ENCODE data around the gene MTERF4.

MTERF4 gene

DNA sequence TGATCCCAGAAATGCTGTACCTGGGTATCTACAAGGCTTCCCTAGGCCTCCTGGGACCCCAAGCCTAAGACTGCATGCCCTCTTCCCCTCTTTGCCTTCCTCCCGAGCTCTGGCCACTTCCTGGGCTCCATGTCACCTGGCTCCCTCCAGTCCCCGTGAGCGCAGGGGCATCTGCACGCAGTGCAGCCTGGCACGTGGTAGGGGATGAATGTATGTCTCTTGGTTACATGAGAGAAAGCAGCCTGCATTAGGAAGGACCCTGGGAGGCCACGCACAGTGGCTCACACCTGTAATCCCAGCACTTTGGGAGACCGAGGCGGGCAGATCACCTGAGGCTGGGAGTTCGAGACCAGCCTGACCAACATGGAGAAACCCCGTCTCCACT lies 31.3 kb upstream of the MTERF4 start:
- DNase-seq = no peak

DNA sequence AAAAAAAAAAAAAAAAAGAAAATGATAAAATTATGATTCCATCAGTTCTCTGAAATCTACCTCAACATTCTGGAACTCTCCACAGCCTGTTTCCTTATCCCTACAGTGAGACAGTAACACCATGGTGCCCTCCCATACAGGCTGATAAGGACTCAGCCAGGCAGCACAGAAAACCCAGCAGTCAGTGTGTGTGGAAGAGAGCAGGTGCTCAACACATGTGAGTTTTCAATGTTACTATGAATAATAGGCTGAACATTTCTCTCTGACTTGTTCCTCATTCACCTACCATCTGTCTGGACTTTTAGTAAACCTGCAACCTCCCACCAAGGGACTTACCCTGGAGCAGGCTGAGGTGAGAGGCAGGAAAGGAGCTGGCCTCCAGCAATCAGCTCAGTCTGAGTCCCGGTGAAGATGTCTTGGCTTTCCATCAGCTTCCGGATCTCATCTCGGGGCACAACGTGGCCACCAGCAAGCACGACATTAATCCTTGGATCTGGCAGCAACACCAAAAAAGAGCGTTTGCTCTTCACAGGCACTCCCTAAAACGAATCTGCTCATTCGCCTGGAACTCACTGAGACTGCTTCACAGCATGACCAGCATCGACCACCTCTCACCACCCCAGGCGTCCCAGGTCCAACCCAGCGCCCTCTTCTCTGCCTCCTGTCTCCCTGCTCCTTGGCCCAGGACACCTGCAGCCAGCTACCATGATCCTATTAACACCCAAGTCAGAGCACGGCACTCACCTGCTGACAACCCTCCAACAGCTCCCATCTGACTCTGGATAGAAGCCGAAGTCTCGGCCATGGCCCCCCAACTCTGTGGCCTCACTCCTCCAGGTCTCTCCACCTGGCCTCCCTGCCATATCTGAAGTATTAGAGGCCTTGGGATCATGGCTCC lies 30.7 kb upstream of the MTERF4 start:
- no peak for DNase-seq

GRCh38 chr2:241131531-241131930 lies 29.4 kb upstream of the MTERF4 start:
- no peak for DNase-seq

GRCh38 chr2:241130316-241130715 lies 28.2 kb upstream of the MTERF4 start:
- no peak for DNase-seq

GRCh38 chr2:241129086-241129871 lies 27.2 kb upstream of the MTERF4 start:
- DNase-seq = no peak

- no peak for DNase-seq
Measured at GRCh38 chr2:241128266-241128665, 26.2 kb upstream of the MTERF4 start.

GRCh38 chr2:241126771-241127202 lies 24.7 kb upstream of the MTERF4 start:
- no peak for DNase-seq

- DNase-seq = no peak
Measured at GRCh38 chr2:241126201-241126611, 24.1 kb upstream of the MTERF4 start.

DNA sequence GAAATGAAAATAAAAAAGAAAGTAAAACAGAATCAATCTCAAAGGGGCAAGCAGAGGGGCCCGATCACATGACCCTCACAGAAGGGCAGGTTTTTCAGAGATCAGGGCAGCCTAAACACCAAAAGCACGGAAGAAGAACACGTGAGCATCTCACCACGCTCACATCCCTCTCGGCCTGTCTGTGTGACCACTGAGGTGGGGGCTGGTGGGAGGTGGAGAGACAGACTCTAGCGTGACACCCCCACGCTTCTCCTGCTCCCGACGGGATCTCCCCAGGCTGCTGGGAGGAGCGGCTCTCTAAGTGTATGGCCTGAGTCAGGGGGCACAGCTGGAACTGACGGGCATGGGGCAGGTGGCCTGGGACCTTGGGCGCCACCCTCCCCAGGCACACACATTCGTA lies 23.5 kb upstream of the MTERF4 start:
- no peak for DNase-seq

GRCh38 chr2:241123816-241124536 lies 21.9 kb upstream of the MTERF4 start:
- DNase-seq = no peak

- DNase-seq = no peak
Measured at GRCh38 chr2:241122376-241123002, 20.4 kb upstream of the MTERF4 start.

DNA sequence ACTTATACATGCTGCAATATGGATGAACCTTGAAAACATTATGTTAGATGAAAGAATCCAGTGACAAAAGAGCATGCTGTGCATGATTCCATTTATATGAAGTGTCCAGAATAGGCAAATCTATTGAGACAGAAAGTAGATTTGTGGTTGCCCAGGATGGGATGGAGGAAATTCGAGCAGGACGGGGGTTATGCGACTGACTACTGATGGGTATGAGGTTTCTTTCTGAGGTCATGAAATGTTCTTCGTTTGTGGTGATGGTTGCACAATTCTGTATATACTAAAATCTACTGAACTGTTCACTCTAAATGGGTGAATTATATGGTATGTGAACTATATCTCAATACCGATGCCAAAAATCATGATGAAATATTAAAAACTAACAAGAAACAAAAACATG lies 18.9 kb upstream of the MTERF4 start:
- no peak for DNase-seq

DNA sequence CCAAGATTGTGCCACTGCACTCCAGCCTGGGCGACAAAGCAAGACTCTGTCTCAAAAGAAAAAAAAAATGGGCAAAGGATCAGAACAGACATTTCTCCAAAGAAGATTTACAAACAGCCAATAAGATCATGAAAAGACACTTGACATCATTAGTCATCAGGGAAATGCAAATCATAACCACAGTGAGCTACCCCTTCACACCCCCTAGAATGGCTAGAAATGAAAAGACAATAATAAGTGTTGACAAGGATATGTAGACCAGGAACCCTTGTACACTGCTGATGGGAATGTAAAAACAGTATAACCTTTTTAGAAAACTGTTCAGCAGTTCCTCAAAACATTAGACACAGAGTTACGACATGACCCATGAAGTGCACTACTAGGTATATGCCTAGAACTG lies 18.4 kb upstream of the MTERF4 start:
- DNase-seq = no peak

DNA sequence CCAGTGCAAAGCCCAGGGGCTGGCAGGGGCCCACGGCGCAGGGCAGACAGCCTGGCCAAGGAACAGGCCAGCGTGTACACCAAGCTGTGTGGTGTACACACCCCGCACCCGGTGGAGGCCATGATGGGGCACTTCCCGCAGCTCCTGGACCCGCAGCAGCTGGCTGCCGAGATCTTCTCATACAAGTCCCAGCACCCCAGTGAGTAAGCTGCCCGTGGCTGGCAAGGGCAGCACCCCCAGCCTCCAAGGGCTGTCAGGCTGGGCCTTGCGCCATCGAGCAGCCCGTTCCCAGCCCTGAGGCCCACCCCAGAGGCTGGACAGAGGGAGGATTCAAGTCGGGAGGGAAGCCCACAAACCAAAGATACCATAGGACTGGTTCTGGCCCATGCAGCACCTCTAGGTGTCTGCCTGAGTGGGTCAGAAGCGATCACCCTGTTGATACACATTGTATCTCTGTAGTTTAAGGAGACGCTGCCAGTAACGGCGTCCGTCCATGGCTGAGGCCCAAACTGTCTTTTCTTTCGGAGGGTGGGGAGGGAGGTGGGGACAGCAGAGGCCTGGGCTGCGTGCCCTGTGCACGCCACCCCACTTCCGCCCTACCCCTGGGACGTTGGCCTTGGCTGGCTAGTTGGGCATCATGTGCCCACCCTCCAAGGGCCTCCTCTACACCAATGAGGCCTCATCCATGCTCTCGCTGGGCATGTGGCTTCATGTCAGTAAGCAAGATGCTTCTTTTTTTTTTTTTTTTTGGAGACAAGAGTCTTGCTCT lies 16.8 kb upstream of the MTERF4 start:
- DNase-seq = no peak

DNA sequence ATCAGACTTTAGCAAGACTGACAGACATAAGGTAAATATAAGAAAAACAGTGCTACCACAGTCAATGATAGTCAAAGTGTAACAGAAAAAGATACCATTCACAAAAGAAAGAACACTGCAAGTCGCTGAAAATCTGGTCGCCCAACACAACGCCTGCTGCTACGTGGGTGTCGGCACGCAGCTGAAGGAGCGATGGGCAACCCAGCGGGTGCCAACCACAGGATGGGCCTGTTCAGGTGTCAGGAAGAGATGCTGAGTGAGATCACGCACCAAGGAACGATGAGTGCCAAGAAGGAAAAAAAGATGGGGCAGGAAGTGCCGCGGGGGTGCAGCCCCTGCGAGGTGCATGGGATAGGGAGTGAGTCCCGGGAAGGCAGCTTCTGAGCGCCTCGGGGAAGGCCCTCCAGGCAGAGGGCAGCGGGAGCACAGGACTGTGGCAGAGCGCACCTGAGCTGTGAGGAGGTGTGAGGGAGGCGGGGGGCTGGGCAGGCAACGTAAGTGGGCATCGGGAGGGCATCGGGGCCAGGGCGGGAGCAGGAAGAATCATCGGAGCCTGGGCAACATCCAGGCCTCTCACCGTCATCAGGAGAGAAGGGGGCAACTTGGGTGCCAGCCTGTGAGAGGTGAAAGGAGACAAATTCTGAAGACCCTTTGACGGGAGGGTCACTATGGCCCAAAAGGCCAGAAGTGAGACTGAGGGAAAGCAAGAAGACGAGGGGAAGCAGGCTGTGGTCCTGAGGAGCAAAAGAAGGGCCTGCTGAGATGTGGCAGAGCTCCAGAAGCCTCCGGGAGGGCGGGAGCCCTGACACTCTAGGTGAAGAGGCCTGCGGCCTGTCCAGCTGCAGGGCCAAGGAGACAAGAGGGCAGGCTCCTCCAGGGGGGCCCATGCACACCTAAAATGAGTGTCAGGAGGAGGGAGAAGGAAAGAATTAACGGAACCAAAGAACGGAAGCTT lies 14.8 kb upstream of the MTERF4 start:
- DNase-seq = no peak

DNA sequence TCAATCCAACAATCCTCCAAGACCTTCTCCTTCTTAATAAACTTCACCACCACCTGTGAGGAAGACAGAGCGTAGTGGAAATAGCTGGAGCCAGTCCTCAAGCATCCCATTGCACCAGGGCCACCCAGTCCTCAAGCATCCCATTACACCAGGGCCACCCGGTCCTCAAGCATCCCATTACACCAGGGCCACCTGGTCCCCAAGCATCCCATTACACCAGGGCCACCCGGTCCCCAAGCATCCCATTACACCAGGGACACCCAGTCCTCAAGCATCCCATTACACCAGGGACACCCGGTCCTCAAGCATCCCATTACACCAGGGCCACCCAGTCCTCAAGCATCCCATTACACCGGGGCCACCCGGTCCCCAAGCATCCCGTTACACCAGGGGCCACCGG lies 13.3 kb upstream of the MTERF4 start:
- no peak for DNase-seq

DNA sequence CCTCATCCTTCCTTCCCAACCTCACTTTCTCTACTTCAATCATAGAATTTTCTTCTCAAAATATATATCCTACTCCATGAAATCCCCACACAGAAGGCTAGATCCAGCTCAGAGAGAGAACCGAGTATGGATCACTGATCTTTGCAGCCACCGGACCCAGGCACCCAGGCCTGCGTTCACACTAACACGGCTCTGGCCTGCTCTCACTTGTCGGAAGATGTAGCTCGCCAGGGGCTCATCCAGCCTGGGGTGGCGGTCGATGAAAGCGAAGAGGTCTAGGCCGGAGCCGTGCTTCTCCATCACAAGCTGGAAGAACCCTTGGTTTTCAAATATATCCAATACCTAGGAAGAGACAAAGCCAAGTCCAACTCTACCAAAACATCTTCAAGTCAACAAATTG lies 12.7 kb upstream of the MTERF4 start:
- no peak for DNase-seq

DNA sequence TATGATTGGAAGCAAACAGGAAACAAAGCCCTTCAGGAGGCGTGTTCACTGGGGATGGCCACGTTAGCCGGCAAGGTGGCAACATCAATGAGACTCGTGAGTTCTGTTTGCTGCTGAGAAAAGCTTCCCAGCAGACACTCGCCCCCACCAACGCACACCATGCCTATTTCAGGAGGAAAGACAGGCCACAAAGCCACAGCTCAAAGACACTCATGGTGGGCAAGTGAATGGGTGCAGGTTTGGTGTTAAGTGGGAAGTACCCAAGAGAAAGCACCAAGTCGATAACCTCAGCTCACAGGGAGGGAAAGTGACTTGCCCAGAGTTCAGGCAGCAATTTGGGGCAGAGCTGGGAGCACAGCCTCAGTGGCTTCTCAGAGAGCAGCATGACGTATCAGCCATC lies 10.5 kb upstream of the MTERF4 start:
- DNase-seq = no peak

DNA sequence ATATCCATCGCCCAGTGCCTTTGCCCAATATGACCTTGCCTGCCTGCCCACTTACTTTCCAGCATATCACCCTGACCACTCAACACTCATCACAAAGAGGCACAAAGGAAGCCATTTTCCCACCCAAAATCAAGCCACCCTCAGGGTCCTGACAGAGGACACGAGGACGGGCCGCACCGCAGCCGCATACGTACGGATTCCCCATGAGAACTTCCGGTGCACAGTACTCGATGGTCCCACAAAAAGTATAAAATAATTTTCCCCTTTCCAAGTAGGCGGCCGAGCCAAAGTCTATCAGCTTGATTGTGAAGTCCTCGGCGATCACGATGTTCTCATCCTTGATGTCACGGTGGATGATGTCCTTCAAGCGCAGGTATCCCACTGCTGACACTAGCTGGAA lies 10.0 kb upstream of the MTERF4 start:
- DNase-seq = no peak

DNA sequence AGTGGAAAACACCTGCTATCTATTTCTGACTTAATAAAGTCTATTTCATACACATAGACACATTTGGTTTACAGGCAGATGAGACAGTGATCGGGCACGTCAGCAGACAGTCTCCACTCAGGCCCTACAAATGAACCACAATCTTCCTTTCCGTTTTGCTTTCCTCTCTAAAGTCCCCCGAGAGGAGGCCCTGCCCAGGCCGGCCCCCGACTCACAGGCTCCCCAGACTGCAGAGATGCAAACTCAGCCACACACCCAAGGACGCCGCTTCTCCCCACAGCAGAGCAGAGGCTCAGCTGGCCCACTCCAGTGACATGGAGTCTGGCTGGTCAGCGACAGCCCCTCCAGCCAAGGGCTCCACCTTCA lies 9.3 kb upstream of the MTERF4 start:
- no peak for DNase-seq
